Fibroblast of pulmonary artery (primary cell): Measurements from ENCODE around the gene DNAJA3.

Source experiments
- DNase-seq: peaks from one replicate; pipeline ENCODE4 v3.0.0-alpha.2; 2010; ENCODE audit warnings: low read depth
- H3K4me3 ChIP-seq: replicated peaks from 2 replicates; pipeline ENCODE4 v1.5.1; 2011; ENCODE audit warnings: low read depth, mild to moderate bottlenecking, control low read depth, low read length, moderate library complexity
- TF ChIP-seq, protein P1 (sequence below): IDR thresholded peaks from 2 replicates; pipeline ENCODE4 v1.5.1; 2011; ENCODE audit warnings: mild to moderate bottlenecking, control low read depth, low read length, inconsistent platforms; ENCODE audit errors: missing control alignments

DNAJA3 gene

GRCh38 chr16:4431023-4431422 lies 5.4 kb downstream of the DNAJA3 start:
- no peak overlapping the region for H3K4me3 ChIP-seq
- no peak for DNase-seq
- TF ChIP-seq, protein P1, sequence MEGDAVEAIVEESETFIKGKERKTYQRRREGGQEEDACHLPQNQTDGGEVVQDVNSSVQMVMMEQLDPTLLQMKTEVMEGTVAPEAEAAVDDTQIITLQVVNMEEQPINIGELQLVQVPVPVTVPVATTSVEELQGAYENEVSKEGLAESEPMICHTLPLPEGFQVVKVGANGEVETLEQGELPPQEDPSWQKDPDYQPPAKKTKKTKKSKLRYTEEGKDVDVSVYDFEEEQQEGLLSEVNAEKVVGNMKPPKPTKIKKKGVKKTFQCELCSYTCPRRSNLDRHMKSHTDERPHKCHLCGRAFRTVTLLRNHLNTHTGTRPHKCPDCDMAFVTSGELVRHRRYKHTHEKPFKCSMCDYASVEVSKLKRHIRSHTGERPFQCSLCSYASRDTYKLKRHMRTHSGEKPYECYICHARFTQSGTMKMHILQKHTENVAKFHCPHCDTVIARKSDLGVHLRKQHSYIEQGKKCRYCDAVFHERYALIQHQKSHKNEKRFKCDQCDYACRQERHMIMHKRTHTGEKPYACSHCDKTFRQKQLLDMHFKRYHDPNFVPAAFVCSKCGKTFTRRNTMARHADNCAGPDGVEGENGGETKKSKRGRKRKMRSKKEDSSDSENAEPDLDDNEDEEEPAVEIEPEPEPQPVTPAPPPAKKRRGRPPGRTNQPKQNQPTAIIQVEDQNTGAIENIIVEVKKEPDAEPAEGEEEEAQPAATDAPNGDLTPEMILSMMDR, result no peak

GRCh38 chr16:4433228-4433627 lies 7.6 kb downstream of the DNAJA3 start:
- TF ChIP-seq, protein P1, result no peak
- no peak overlapping the region for H3K4me3 ChIP-seq
- no peak for DNase-seq

GRCh38 chr16:4433914-4434787 lies 8.5 kb downstream of the DNAJA3 start:
- H3K4me3 ChIP-seq, result no peak overlapping the region
- TF ChIP-seq, protein P1, result no peak
- no peak for DNase-seq

GRCh38 chr16:4435337-4436067 lies 9.8 kb downstream of the DNAJA3 start:
- no peak overlapping the region for H3K4me3 ChIP-seq
- DNase-seq, result no peak
- TF ChIP-seq, protein P1, result no peak

GRCh38 chr16:4437366-4437765 lies 11.7 kb downstream of the DNAJA3 start:
- TF ChIP-seq, protein P1, result no peak
- H3K4me3 ChIP-seq, result no peak overlapping the region
- no peak for DNase-seq

DNA sequence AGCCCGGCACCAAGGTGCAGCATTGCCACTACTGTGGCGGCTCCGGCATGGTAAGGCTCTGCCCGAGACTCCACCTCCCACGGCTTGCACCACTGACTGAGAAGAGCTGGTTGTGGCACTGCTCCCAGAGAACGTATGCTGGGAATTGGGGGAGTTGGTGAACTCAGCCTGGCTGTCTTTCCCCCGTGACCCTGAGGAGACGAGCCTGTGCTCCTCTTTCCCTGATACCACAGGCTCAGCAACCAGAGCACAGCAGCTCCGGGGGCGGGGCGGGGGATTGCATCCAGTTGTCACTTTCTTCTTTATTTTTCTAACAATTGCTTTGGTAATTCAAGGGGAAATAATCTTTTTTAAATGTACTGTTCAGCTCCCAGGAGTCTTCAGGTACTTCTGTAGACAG lies 16.7 kb downstream of the DNAJA3 start:
- TF ChIP-seq, protein P1, result no peak
- no peak overlapping the region for H3K4me3 ChIP-seq
- no peak for DNase-seq
